HG03064 (cell line): ENCODE results near the gene LGALS9.
"Not testable (repeated sequence)": the region's sequence is repeated elsewhere in the genome, so short reads cannot be mapped to it uniquely, and the experiment has no call there.

Experiments
- ATAC-seq: cut with Tn5 transposase; IDR thresholded peaks from one replicate; pipeline ENCODE4 v1.9.1; 2021; ENCODE audit warnings: low read depth; ENCODE audit not compliant: unreplicated experiment

Gene LGALS9

GRCh38 chr17:27627514-27627913 lies 3.5 kb upstream of the LGALS9 start:
- ATAC-seq = no peak

- no peak for ATAC-seq
Measured at GRCh38 chr17:27628376-27628775, 2.6 kb upstream of the LGALS9 start.

- ATAC-seq = not testable (repeated sequence)
Measured at GRCh38 chr17:27629260-27629659, 1.7 kb upstream of the LGALS9 start.

GRCh38 chr17:27631411-27631760 lies 398 bp downstream of the LGALS9 start:
- peak; percentile 45 for ATAC-seq

- no peak for ATAC-seq
Measured at GRCh38 chr17:27631897-27632725, 1.1 kb downstream of the LGALS9 start.

GRCh38 chr17:27632766-27633165 lies 1.8 kb downstream of the LGALS9 start:
- not testable (repeated sequence) for ATAC-seq

GRCh38 chr17:27633312-27634025 lies 2.5 kb downstream of the LGALS9 start:
- ATAC-seq = no peak

GRCh38 chr17:27634026-27634335 lies 3.0 kb downstream of the LGALS9 start:
- ATAC-seq = no peak

- no peak for ATAC-seq
Measured at GRCh38 chr17:27634776-27635175, 3.8 kb downstream of the LGALS9 start.

- ATAC-seq = no peak
Measured at GRCh38 chr17:27635275-27635823, 4.4 kb downstream of the LGALS9 start.

- ATAC-seq = not testable (repeated sequence)
Measured at GRCh38 chr17:27636005-27636520, 5.1 kb downstream of the LGALS9 start.

- not testable (repeated sequence) for ATAC-seq
Measured at GRCh38 chr17:27637818-27638217, 6.8 kb downstream of the LGALS9 start.

- not testable (repeated sequence) for ATAC-seq
Measured at GRCh38 chr17:27638415-27638914, 7.5 kb downstream of the LGALS9 start.

- no peak for ATAC-seq
Measured at GRCh38 chr17:27640790-27641189, 9.8 kb downstream of the LGALS9 start.

- no peak for ATAC-seq
Measured at GRCh38 chr17:27644586-27644985, 13.6 kb downstream of the LGALS9 start.

GRCh38 chr17:27645621-27646020 lies 14.6 kb downstream of the LGALS9 start:
- not testable (repeated sequence) for ATAC-seq

- no peak for ATAC-seq
Measured at GRCh38 chr17:27646232-27646631, 15.2 kb downstream of the LGALS9 start.

GRCh38 chr17:27647765-27648164 lies 16.8 kb downstream of the LGALS9 start:
- ATAC-seq = no peak

GRCh38 chr17:27649111-27649571 lies 18.2 kb downstream of the LGALS9 start:
- ATAC-seq = not testable (repeated sequence)

- ATAC-seq = no peak
Measured at GRCh38 chr17:27649929-27650328, 18.9 kb downstream of the LGALS9 start.

GRCh38 chr17:27650836-27651235 lies 19.8 kb downstream of the LGALS9 start:
- ATAC-seq = no peak
